Loucy (cell line): Measurements from ENCODE around the gene PTH2.

ENCODE experiments used
- H2AFZ ChIP-seq: fragments of 200-600 bp; sonication (generic); 2 replicates; pipeline ENCODE4 v1.6.0; 2016; ENCODE audit warnings: antibody characterized with exemption, mild to moderate bottlenecking, low read length, moderate library complexity
- H3F3A ChIP-seq: fragments of 200-600 bp; 2 replicates; pipeline ENCODE4 v1.6.0; 2016; ENCODE audit warnings: antibody characterized with exemption, low read depth, mild to moderate bottlenecking
- H3K27me3 ChIP-seq: fragments of 200-600 bp; sonication (generic); 2 replicates; pipeline ENCODE4 v1.6.1; 2014; ENCODE audit warnings: low read length, mild to moderate bottlenecking; ENCODE audit not compliant: insufficient read depth, poor library complexity, severe bottlenecking
- H3K36me3 ChIP-seq: fragments of 200-600 bp; sonication (generic); 2 replicates; pipeline ENCODE4 v1.6.1; 2016; ENCODE audit warnings: low read length; ENCODE audit not compliant: insufficient read depth
- H3K4me1 ChIP-seq: fragments of 200-600 bp; sonication (generic); 2 replicates; pipeline ENCODE4 v1.5.1; 2014; ENCODE audit warnings: low read length, mild to moderate bottlenecking; ENCODE audit not compliant: insufficient read depth, poor library complexity, severe bottlenecking
- H3K4me2 ChIP-seq: fragments of 200-600 bp; sonication (generic); 2 replicates; pipeline ENCODE4 v1.6.0; 2014; ENCODE audit warnings: antibody characterized with exemption, low read length, low read depth, mild to moderate bottlenecking; ENCODE audit not compliant: poor library complexity, severe bottlenecking
- H3K4me3 ChIP-seq: fragments of 200-600 bp; sonication (generic); 2 replicates; pipeline ENCODE4 v1.5.1; 2014; ENCODE audit warnings: low read length, mild to moderate bottlenecking, mixed read lengths; ENCODE audit not compliant: poor library complexity, severe bottlenecking
- H3K79me2 ChIP-seq: fragments of 200-600 bp; sonication (generic); 2 replicates; pipeline ENCODE4 v1.6.1; 2014; ENCODE audit warnings: low read length; ENCODE audit not compliant: insufficient read depth
- H3K9ac ChIP-seq: fragments of 200-600 bp; sonication (generic); 2 replicates; pipeline ENCODE4 v1.6.0; 2014; ENCODE audit warnings: mild to moderate bottlenecking, low read depth, low read length, moderate library complexity; ENCODE audit not compliant: poor library complexity, severe bottlenecking
- H3K9me2 ChIP-seq: fragments of 200-600 bp; sonication (generic); replicated peaks from 2 replicates; pipeline ENCODE4 v1.6.1; 2016; ENCODE audit warnings: low read depth, low read length, mixed read lengths
- H3K9me3 ChIP-seq: fragments of 200-600 bp; sonication (generic); 2 replicates; pipeline ENCODE4 v1.6.1; 2014; ENCODE audit warnings: mild to moderate bottlenecking, antibody characterized with exemption, low read length, low read depth; ENCODE audit not compliant: insufficient read depth
- H4K20me1 ChIP-seq: fragments of 200-600 bp; sonication (generic); 2 replicates; pipeline ENCODE4 v1.6.0; 2014; ENCODE audit warnings: antibody characterized with exemption, low read length, mild to moderate bottlenecking; ENCODE audit not compliant: insufficient read depth, poor library complexity, severe bottlenecking
- CTCF ChIP-seq: fragments of 200-600 bp; sonication (generic); conservative IDR thresholded peaks from 2 replicates; pipeline ENCODE4 v1.5.1; 2014; ENCODE audit warnings: mild to moderate bottlenecking, antibody characterized with exemption, low read length
- EZH2phosphoT487 ChIP-seq: fragments of 200-600 bp; IDR thresholded peaks from 2 replicates; pipeline ENCODE4 v1.6.1; 2018; ENCODE audit warnings: antibody characterized with exemption, mild to moderate bottlenecking, moderate library complexity, borderline replicate concordance

The PTH2 gene

GRCh38 chr19:49423985-49424303, 703 bp upstream of the PTH2 start:
- Histone ChIP-seq H2AFZ (peak overlapping the region; percentile 40), H3F3A (no peaks in the 10 kb centered on the region), H3K9me2 (no peaks in the 10 kb centered on the region), H3K9ac (peak overlapping the region; percentile 50), H4K20me1 (no peaks in the 10 kb centered on the region), H3K4me2 (peak overlapping the region; percentile 68), H3K36me3 (no peaks in the 10 kb centered on the region), H3K27me3 (no peaks in the 10 kb centered on the region), H3K79me2 (no peaks in the 10 kb centered on the region), H3K4me3 (peak overlapping the region; percentile 50), H3K4me1 (peaks cover 37% of the 10 kb centered on the region), H3K9me3 (no peaks in the 10 kb centered on the region)
- TF ChIP-seq CTCF (no peak), EZH2phosphoT487 (no peak)

GRCh38 chr19:49422407-49423070, 702 bp downstream of the PTH2 start:
- H4K20me1 ChIP-seq = no peaks in the 10 kb centered on the region
- H3K9me3 ChIP-seq = no peaks in the 10 kb centered on the region
- no peak overlapping the region for H3K4me3 ChIP-seq
- peak overlapping the region; percentile 68 for H3K4me2 ChIP-seq
- peaks cover 42% of the 10 kb centered on the region for H3K4me1 ChIP-seq
- no peaks in the 10 kb centered on the region for H3K27me3 ChIP-seq
- no peaks in the 10 kb centered on the region for H3K9me2 ChIP-seq
- no peaks in the 10 kb centered on the region for H3K79me2 ChIP-seq
- H3K36me3 ChIP-seq = no peaks in the 10 kb centered on the region
- no peak overlapping the region for H2AFZ ChIP-seq
- no peaks in the 10 kb centered on the region for H3F3A ChIP-seq
- H3K9ac ChIP-seq = no peak overlapping the region
- TF ChIP-seq CTCF (no peak), EZH2phosphoT487 (no peak)

- Histone ChIP-seq H3K4me1 (peaks cover 49% of the 10 kb centered on the region), H3K9ac (no peak overlapping the region), H2AFZ (no peak overlapping the region), H3K27me3 (no peaks in the 10 kb centered on the region), H3K9me2 (no peaks in the 10 kb centered on the region), H3K4me3 (no peak overlapping the region), H3K9me3 (no peaks in the 10 kb centered on the region), H3K79me2 (no peaks in the 10 kb centered on the region), H4K20me1 (no peaks in the 10 kb centered on the region), H3K4me2 (no peak overlapping the region), H3K36me3 (no peaks in the 10 kb centered on the region), H3F3A (no peaks in the 10 kb centered on the region)
- TF ChIP-seq EZH2phosphoT487 (no peak), CTCF (no peak)
These were observed 1.4 kb downstream of the PTH2 start for GRCh38 chr19:49421878-49422202.
